ENCODE data around the gene AKT2.

DNA sequence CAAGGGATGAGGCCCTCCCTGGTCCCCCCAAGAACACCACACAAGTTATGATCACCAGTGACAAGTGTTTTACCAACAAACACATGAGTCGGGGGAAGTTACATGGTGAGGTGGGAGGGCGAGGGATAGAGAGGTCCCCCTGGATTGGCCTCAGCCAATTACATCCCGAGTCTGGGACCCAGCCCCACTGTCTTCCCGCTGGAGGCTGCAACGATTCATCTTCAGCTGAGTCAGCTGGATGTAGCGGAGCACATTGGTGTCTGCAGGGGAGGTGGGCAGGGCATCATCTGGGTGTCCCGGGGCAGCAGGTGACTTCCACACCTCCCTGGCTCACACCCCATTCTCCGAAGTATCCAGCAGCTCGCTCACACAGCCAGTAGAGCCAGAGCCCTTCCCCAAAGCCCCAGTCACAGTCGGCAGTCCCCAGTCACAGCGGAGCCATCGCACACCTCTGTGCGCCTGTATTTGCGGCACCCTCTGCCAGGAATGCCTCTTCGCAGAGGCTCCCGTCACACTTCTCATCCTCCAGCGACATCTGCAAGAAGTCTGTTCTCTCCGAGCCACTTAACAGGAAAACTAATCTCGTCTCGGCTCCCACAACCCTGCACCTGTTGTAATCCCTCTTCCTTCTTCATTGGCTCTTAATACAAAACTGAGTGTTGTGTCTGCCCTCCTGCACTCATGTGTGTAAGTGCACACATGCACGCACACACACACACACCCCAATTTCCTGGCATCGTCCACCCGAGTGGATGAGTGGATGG, 69.0 kb downstream of the AKT2 start:
- TF ChIP-seq, protein P1, sequence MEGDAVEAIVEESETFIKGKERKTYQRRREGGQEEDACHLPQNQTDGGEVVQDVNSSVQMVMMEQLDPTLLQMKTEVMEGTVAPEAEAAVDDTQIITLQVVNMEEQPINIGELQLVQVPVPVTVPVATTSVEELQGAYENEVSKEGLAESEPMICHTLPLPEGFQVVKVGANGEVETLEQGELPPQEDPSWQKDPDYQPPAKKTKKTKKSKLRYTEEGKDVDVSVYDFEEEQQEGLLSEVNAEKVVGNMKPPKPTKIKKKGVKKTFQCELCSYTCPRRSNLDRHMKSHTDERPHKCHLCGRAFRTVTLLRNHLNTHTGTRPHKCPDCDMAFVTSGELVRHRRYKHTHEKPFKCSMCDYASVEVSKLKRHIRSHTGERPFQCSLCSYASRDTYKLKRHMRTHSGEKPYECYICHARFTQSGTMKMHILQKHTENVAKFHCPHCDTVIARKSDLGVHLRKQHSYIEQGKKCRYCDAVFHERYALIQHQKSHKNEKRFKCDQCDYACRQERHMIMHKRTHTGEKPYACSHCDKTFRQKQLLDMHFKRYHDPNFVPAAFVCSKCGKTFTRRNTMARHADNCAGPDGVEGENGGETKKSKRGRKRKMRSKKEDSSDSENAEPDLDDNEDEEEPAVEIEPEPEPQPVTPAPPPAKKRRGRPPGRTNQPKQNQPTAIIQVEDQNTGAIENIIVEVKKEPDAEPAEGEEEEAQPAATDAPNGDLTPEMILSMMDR (IDR thresholded peaks at IDR 0.05) = no peak
- no peak for TF ChIP-seq TP53 (CRISPR knock-in tag; IDR thresholded peaks at IDR 0.05)
- no peak for TF ChIP-seq RCOR1 (IDR thresholded peaks at IDR 0.05; ENCODE audit: low read depth, low read length)
- TF ChIP-seq POLR2A (IDR thresholded peaks at IDR 0.05; ENCODE audit: low read length) = no peak
- no peak for TF ChIP-seq PHF8 (IDR thresholded peaks at IDR 0.05; ENCODE audit: borderline replicate concordance, low read depth)
- TF ChIP-seq EP300 (IDR thresholded peaks at IDR 0.05) = no peak
- peak; percentile 87 for TF ChIP-seq MAFK (IDR thresholded peaks at IDR 0.05; ENCODE audit: partially characterized antibody)
- TF ChIP-seq GATA3 (IDR thresholded peaks at IDR 0.05; ENCODE audit: borderline replicate concordance) = no peak
- TF ChIP-seq RAD21 (conservative IDR thresholded peaks at IDR 0.05 in 1 of 2, IDR thresholded peaks at IDR 0.05 in 1 of 2) = no peak
- no peak for TF ChIP-seq CEBPB (IDR thresholded peaks at IDR 0.05)
- TF ChIP-seq KDM1A (IDR thresholded peaks at IDR 0.05; ENCODE audit: low read depth) = no peak
- no peak for TF ChIP-seq FOSB (CRISPR knock-in tag; IDR thresholded peaks at IDR 0.05)
